MM.1S (cell line): ENCODE data around the gene CR1L.

Source experiments
- CTCF ChIP-seq: fragments of 300-600 bp; sonication (generic); IDR thresholded peaks from 2 replicates; pipeline ENCODE4 v1.5.1; 2016; ENCODE audit warnings: antibody characterized with exemption, low read length, mixed read lengths
- EZH2 ChIP-seq: fragments of 300-600 bp; sonication (generic); optimal IDR thresholded peaks from 2 replicates; pipeline ENCODE3; 2017; ENCODE audit warnings: low read depth, mild to moderate bottlenecking, antibody characterized with exemption, low read length, mixed read lengths
- EZH2phosphoT487 ChIP-seq: fragments of 300-600 bp; sonication (generic); IDR thresholded peaks from 2 replicates; pipeline ENCODE4 v1.6.1; 2018; ENCODE audit warnings: antibody characterized with exemption, low read length

- TF ChIP-seq EZH2 (no peak), CTCF (no peak), EZH2phosphoT487 (no peak)
Observed at GRCh38 chr1:207628776-207629175, 16.2 kb upstream of the CR1L start.
